HG02588 (cell line): Measurements from ENCODE around the gene RAB39B.
A peak's percentile ranks its signal among the peaks of the same experiment; 100 is the strongest.
"Not testable (repeated sequence)": the region's sequence is repeated elsewhere in the genome, so short reads cannot be mapped to it uniquely, and the experiment has no call there.

Source experiments
- ATAC-seq: cut with Tn5 transposase; IDR thresholded peaks from one replicate; pipeline ENCODE4 v1.9.1; 2021; ENCODE audit warnings: mild to moderate bottlenecking, moderate library complexity; ENCODE audit not compliant: unreplicated experiment

RAB39B gene, protein sequence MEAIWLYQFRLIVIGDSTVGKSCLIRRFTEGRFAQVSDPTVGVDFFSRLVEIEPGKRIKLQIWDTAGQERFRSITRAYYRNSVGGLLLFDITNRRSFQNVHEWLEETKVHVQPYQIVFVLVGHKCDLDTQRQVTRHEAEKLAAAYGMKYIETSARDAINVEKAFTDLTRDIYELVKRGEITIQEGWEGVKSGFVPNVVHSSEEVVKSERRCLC

DNA sequence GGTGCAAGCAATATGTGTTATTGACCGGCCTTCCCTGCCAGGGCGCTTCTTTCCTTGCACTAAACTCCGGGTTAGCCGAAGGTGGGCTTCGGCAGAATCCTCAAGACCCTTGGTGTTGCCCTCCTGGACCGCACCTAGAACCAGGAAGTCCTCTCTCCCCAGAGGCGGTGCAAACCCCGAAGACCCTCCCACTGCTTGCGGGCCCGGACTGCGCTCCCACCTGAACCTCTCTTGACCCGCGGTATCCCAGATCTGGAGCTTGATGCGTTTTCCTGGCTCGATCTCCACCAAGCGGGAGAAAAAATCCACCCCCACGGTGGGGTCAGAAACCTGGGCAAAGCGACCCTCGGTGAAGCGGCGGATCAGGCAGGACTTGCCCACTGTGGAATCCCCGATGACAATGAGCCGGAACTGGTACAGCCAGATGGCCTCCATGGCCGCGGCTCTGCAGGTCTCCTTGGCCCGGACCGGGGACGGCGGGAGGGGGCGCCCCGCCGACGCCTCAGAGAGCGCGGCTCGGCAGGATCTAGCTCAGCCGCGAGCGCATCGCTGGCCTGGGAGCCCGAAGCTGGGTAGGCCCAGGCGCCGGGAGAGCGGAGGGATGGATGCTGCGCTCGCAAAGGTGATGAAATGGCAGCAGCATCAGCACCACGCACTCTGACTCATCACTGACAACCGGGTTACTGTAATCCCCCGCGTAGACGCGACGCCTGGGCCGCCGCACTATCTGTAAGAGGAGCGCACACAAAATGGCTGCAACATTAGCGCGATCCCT, at the start of gene RAB39B:
Gene RAB39B, minus strand, starts transcription at position 638 of the 775 bp plus-strand sequence. Its CDS starts 203 bp downstream, at position 435.
- peak; percentile 94 for ATAC-seq

DNA sequence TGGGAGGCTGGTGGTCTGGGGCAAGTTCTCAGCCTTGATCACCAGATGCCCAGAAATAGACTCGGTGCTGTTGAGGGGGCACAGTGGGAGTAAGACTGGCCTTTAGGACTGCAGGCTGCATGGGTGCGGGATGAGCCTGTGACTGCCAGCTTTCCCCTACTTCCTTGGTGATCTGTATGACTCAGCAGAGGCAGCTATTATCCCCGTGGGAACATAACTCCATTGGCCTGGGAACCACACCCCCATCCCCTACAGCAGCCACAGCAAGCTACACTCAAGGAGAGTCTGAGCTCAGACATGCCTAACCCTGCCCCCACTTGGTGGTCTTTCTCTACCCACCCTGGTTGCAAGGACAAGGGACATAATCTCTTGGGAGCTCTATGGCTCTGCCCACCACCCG, 49.5 kb upstream of the RAB39B start:
- ATAC-seq: no peak

DNA sequence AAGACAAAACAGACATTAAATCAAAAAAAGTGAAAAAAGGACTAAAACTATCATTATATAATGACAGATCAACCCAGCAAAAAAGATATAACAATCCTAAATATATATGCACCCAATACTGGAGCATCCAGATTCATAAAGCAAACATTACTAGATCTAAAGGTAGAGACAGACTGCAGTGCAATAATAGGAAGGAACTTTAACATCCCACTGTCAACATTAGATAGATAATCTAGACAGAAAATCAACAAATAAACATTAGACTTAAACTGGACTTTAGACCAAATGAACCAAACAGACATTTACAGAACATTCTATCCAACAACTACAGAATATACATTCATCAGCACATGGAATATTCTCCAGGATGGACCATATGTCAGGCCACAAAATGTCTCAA, 29.5 kb upstream of the RAB39B start:
- no peak for ATAC-seq

DNA sequence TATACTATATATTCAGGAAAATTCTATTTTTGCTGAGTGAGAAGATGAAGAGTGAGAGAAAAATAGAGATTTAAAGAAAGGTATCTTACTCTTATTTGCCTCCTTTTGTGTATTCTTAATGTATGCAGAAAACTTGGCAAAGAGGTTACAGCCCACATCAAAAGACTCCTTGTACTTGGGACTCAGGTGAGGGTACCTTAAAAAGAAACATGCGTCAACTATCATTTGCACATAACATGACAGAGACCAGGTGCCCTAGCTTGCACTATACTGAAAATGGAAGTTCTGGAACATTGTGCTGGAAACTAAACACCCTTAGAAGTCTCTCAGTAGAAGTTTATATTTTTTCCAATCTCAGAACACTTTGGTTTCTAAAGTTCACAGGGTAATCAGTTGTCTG, 15.6 kb upstream of the RAB39B start:
- no peak for ATAC-seq

DNA sequence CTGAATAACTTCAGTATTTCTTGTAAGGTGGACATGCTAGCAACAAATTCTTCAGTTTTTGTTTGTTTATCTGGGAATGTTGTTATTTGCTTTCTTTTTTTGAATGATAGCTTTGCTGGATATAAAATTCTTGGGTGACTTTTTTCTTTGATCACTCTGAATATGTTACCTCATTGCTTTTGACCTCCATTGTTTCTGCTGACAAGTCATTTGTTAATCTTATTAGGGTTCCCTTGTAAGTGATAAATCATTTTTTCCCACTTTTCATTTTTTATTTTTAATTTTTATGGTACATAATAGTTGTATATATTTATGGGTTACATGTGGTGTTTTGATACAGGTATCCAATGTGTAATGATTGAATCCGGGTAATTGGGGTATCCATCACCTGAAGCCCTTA, 6.7 kb upstream of the RAB39B start:
- no peak for ATAC-seq

DNA sequence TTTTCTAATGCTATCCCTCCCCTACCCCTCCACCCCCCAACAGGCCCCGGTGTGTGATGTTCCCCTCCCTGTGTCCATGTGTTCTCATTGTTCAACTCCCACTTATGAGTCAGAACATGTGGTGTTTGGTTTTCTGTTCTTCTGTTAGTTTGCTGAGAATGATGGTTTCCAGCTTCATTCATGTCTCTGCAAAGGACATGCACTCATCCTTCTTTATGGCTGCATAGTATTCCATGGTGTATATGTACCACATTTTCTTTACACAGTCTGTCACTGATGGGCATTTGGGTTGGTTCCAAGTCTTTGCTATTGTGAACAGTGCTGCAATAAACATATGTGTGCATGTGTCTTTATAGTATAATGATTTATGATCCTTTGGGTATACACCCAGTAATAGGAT, 3.7 kb upstream of the RAB39B start:
- not testable (repeated sequence) for ATAC-seq

DNA sequence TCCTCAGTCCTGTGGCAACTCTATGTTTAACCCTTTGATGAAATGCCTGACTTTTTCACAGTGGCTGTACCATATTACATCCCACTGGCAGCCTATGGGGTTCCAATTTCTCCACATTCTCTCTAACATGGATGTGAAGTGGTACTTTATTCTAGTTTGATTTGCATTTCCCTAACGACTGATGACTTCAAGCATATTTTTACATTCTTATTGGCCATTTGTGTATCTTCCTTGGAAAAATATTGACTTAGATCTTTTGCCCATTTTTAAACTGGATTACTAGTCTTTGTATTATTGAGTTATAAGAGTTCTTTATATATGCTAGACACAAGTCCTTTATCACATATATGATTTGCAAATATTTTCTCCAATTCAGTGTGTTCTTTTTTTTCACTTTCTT, 2.1 kb upstream of the RAB39B start:
- ATAC-seq: no peak

DNA sequence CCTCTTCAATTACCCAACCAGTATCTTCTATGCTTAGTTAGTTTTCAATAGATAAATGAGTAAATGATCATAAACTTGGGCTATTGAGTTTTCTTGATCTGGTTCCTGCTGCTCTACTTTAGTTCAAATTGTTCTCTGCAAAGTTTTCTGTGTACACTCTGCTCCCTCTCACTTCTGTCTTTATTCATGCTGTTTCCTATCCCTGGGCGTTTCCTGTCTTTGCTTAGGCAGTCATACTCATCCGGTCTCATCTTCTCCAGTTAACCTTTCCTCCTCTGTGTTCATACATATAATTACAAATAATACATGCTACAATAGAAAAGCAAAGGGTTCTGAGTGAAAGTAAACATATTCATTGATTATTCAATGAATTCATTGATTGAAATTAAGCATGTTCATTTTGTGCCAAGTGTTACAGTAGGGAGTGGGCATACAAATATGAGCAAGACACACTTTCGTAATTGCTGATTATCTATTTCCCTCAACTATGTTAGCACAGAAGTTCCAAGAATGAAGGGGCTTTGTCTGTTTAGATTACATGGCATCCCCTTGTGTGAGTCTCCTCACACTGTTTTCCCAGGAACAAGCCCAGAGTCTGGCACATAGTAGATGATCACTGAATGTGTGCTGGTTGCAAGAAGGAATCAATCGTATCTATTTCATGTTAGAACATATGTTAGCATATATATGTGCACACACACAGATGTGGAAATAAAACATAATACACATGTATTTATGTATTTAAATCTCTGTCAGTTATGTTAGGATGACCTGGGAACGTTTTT, 1.1 kb downstream of the RAB39B start:
- ATAC-seq: no peak

DNA sequence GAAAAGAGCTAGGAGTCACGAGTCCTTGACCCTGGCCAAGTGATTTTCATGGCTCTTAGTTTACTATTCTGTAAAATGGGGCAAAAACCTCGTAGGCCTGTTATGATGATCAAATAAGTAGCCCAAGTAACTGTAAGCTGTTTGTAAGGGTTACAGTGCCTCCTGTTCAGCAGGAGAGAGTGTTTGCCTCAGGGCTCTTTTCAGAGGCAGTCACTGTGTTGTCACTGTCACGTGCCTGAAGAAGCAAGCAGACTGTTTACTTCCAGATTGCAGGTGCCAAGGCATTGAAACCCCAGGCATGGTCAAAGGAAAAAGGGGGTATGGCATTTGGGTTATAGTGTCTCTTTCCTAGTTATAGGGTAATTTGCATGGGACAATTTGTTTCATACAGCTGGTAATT, 4.5 kb downstream of the RAB39B start:
- ATAC-seq: no peak

DNA sequence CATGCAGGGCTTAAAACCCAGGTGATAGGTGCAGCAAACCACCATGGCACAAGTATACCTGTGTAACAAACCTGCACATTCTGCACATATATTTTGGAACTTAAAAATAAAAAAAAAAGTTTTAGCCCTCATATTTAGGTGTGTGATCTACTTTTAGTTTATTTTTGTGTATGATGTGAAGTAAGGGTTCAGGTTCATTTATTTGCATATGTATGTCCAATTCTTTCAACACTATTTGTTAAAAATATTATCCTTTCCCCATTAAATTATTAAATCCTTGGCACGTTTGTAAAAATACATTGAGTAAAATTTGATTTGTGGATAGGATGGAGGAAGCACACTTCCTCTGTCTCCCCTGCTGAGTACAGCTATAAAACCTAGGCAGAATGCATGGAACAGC, 12.9 kb downstream of the RAB39B start:
- no peak for ATAC-seq

DNA sequence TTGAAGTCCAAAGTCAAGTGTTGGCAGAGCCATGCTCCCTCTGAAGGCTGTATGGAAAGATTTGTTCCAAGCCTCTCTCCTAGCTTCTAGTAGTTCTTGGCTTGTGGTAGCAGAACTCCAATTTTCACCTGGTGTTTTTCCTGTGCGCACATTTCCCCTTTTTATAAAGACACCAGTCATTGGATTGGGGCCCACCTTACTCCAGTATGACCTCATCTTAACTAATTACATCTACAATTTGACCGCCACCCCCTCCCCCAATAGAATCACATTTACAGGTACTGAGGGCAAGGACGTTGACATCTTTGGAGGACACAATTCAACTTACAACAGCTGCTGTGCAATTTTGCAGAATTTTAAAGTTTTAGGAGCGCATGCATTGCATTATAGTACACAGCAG, 16.8 kb downstream of the RAB39B start:
- no peak for ATAC-seq

DNA sequence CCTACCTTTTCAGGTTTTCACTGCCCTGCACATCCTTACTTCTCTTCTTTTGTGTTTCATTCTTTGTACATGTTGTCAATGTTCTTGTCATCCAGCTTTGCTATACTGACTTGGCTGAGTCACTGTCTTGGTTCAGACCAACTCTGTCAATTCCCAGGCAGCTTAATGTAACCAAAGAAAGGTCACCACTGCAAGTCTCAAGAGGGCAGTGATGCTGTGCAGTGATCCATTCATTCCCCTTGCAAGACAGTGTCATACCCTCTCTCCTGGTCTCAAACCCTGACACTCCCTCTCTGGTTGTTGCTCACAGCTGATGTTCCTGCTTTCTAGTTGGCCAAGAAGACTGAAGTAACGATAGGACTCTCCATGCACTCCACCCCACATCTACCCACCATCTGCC, 17.5 kb downstream of the RAB39B start:
- ATAC-seq: no peak

DNA sequence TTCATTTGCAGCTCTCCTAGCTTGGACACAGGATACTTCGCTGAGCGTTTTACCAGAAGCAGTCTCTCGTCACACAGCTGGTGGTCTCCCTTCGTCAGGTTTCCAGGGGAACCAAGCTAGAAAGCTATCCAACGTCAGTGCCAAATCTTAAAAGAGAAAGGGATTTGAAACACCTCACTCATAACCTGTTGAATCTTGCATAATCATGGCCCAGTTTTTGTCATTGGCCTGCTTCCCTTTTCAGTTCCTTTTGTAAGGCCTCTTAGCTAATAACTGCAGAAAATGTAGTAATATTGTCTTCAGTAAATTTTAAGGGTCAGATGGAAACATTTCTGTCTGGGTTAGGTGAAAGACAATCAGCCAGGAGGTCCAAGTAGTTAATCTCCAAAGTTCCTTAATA, 22.0 kb downstream of the RAB39B start:
- ATAC-seq: no peak

DNA sequence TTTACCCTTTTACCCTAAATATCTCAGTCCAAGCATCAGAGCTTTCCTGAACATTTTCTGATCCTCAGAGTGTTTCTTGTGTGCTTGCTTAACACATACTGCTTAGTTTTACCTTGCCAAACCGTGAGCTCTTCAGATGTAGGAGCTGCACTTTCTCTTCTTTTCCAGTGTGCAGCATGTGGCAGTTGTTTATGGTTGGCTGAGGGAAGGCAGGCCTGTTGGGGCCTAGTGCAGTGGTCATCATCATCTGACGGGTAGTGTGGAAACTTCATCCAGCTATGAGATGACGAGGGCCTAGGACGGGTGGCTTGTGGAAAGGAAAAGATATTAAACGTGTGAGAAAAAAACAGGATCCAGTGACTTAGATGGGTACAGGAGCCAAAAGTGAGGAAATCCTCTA, 26.6 kb downstream of the RAB39B start:
- ATAC-seq: no peak

DNA sequence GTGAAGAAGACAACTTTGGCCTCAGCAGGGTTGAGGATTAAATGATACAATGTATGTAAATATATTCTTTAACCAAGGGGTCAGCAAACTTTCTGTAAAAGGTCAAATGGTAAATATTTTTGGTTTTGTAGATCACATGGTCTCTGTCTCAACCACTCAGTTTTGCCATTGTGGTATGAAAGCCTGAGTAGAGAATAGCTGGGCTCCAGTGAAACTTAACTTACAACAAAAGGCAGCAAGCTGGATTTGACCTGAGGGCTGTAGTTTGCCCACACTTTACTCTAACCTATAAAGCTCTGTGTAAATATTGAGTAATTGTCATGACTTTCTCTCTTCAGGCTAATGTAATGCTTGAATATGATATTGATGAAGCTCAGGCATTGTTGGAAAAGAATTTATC, 28.4 kb downstream of the RAB39B start:
- no peak for ATAC-seq

DNA sequence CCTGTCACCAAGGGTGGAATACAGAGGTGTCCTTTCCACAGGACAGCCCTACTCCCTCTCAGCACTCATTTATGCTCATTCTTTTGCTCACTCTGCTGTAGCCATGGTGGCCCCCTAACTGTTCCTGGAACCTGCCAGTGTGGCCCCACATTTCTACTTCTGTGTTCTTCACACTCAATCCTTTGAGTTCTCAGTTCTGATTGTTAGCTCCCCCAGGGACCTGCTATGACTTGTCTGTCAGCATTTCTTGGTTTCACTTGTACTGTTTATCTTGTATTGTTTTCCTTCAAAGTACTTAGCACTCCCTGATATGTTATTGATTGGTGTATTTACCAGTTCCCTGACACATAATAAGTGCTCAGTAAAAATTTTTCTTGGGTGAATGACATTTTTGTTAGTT, 33.1 kb downstream of the RAB39B start:
- ATAC-seq: peak; percentile 86

DNA sequence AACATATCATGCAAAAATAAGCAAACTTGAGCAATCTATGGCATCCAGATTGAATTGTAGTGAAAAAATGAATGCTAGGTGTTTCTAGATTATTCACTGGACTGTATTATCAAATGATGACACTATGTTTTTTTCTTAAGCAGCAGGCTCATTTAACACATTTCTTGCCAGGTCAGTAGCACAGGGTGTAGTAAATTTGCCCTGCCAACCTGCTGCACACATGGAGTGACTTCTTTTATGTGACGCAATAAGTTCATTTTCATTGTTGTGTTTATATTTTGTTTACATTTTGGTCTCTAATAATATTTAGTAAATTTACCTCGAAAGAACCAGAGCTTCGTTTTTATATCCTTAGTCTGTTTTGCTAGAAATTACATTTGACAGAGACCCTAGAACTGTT, 38.5 kb downstream of the RAB39B start:
- ATAC-seq: no peak

DNA sequence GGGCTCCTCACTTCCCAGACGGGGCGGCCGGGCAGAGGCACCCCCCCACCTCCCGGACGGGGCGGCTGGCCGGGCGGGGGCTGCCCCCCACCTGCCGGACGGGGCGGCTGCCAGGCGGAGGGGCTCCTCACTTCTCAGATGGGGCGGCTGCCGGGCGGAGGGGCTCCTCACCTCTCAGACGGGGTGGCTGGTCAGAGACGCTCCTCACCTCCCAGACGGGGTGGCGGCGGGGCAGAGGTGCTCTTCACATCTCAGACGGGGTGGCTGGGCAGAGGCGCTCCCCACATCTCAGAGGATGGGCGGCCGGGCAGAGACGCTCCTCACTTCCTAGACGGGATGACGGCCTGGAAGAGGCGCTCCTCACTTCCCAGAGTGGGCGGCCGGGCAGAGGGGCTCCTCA, 40.5 kb downstream of the RAB39B start:
- not testable (repeated sequence) for ATAC-seq

DNA sequence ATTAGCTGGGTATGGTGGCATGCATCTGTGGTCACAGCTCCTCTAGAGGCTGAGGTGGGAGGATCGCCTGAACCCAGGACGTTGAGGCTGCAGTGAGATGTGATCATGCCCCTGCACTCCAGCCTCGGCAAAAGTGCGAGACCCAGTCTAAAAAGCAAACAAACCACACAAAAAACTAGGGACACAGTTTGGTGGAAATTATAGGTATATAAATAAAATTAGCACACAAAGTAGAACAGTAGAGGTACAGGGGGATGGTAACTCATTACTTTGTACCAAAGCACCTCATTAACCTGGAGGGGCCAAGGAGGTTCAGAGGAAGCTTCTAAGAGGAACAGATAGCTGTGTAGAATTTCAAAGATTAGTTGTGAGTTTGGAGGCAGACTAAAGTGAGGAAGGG, 42.9 kb downstream of the RAB39B start:
- ATAC-seq: no peak

DNA sequence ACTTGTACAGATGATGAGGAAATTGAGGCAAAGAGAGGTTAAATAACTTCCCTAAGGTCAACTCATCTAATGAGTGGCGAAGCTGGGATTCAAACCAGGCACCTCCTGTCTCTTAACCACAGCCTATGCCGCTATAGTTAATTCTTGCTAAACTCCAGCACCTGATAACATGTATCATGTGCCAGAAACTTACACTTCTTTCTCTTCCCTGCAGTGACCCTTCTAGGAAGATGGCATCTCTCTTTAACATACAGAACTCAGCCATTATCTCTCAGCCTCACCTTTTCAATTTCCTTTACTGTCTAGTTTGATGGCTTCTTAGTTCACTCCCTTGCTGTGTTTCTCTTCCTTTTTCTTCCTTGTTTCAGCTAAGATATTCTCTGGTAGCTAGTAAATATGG, 45.5 kb downstream of the RAB39B start:
- ATAC-seq: no peak

DNA sequence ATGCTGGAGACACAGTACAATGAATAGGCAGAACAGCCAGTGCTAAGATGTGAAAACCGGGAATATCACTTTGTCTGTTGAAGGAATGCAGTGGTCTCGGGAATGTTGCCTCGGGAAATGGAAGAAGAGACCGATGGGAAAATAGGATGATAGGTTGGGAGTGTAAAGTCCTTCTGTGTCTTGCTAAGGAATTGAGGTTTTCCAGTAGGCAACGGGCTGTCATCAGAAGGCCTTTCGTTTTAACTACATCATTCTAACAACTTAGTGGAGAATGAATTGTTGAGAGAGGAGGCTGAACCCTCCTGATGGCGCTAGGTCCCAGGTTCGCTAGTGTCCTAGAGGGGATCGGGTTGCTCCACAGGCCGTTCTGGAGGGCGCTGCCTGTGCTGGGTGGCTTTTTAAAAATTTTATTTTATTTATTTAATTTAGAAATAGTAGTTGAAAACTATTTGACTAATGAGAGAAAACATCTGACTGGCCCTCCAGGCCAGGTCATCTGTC, 47.3 kb downstream of the RAB39B start:
- no peak for ATAC-seq
